ENCODE data around the gene OR2L13. TPM values are rescaled to one million over a fixed set of nuclear protein-coding genes. Genes with fewer than 3 reads are reported as not detected.
"Not testable (repeated sequence)": the region's sequence is repeated elsewhere in the genome, so short reads cannot be mapped to it uniquely, and the experiment has no call there.

The OR2L13 gene, protein sequence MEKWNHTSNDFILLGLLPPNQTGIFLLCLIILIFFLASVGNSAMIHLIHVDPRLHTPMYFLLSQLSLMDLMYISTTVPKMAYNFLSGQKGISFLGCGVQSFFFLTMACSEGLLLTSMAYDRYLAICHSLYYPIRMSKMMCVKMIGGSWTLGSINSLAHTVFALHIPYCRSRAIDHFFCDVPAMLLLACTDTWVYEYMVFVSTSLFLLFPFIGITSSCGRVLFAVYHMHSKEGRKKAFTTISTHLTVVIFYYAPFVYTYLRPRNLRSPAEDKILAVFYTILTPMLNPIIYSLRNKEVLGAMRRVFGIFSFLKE
- total RNA-seq (2014; rRNA removed; shearing (Covaris generic)), result not detected in 2 replicates

DNA sequence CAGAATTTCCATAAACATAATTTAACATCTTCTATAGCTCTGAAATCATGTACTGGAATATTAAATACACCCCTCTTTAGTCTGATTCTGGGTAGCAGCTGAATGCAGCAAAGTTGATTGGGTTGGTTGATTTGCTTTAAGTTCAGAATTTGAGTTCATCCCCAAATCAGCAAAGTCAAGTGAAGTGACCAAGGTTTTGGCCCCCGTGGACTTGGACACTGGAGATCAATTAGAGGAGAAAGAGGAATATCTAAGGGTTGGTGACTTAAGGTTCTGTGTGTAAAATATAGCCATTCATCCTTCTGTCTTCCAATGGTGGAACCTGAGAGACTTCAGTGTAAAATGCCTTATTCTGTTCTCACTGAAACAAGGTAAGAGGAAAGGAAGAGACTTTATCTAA, at the start of gene OR2L13:
Gene OR2L13, plus strand, starts transcription at position 301 of the 400 bp plus-strand sequence. CDS start 4,192 bp downstream, outside the sequence.
- no peak for DNase-seq (ENCODE audit: low spot score)

DNA sequence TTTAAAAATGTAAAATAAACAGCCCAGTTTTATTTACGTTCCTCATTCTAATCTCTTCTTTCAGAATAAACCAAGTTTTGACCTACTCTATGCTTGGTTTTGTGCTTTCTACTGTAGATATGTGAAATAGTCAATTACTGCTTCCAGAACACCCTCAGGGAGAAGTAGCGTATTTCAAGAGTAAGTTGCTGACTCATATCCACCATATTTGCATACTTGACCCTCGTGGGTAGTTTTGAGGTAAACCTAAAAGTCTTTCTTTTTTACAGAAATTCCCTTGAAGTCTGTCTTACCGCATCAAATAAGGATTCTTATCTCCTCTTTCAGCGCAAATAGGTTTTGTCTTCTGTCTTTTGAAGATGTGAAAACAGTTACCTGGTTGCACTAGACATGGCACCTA, 49.8 kb upstream of the OR2L13 start:
- DNase-seq (ENCODE audit: low spot score), result no peak

DNA sequence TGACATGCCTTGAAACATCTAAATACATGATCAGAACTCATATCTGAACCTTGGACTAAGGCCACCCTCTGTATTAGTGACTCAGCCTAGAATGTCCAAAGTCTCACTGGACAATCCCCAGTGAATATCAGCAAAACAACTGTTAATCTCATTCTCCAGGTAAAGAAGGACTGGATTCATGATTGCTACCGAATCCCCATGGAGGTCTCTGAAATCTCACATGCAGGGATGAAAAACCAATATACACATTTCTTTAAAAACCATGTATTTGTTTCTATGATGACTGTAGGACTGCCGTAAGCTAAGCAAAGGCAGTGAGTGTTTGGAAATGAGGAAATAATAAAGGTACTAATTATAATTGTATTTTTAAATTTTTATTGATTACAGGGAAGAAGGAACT, 48.4 kb upstream of the OR2L13 start, which contains the start of gene OR2L3:
Gene OR2L3, plus strand, starts transcription at position 301 of the 400 bp plus-strand sequence. CDS start 13,846 bp downstream, outside the sequence.
- no peak for DNase-seq (ENCODE audit: low spot score)

DNA sequence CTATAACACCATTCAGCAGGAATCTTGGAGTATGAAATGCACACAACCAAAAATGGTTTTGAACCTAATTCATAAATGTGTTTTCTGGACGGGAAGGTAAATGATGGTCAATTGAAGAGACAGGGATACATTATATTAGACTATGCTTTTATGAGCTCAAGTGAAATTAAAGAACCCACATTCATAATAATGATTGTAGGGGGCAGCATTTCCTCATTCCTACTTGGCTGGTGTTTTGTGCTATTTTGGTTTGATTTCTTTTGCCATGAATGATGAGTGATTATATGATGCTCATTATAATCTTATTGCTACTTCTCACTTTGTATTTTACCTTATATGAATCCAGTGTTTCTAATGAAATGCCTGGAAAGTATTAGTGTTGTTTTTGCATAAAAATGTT, 48.0 kb upstream of the OR2L13 start:
- no peak for DNase-seq (ENCODE audit: low spot score)

DNA sequence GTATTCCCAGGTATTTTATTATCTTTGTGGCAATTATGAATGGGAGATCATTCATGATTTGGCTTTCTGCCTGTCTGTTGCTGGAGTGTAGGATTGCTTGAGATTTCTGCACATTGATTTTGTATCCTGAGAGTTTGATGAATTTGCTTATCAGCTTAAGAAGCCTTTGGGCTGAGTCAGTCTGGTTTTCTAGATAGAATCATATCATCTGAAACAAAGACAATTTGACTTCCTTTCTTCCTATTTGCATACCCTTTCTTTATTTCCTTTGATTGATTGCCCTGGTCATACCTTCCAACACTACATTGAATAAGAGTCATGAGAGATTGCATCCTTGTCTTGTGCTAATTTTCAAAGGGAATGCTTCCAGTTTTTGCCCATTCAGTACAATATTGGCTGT, 40.3 kb upstream of the OR2L13 start:
- DNase-seq (ENCODE audit: low spot score), result no peak

DNA sequence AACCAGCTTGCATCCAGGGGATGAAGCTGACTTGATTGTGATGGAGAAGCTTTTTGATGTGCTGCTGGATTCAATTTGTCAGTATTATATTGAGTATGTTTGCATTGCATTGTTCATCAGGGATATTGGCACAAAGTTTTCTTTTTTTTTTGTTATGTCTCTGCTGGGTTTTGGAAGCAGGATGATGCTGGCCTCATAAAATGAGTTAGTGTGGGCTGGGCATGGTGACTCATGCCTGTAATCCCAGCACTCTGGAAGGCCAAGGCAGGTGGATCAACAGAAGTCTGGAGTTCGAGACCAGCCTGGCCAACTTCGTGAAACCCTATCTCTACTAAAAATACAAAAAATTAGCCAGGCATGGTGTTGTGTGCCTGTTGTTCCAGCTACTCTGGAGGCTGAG, 39.7 kb upstream of the OR2L13 start:
- DNase-seq (ENCODE audit: low spot score), result no peak

DNA sequence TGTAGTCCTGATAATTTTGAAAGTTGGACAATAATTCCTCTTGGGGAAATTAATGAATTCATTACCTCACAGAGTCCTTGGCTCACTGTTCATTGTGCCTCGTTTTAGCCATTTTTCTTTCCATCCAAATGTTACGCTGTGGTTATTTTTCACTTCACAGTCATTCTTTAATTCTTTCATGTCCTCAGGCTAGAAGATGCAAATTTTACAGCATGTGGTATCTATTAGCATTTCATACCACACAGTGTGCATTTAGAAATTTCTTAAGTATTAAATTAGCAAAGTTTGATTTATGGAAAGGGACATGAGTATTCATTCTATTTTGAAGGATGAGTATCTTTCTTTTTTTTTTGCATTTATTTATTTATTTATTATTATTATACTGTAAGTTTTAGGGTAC, 29.9 kb upstream of the OR2L13 start:
- no peak for DNase-seq (ENCODE audit: low spot score)

DNA sequence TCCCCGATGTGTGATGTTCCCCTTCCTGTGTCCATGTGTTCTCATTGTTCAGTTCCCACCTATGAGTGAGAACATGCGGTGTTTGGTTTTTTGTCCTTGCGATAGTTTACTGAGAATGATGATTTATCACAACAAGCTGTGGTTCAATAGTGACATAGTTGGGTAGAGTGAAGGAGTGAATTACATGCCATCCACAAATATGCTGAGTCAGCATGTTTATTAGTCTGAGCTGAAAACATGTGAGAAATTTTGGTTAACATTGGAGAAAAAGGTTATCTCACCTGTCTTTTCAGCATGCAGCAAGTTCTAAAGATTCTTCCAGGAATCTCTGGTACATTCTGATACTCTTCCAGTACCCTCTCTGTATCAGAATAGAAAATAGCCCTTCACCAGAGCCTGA, 29.4 kb upstream of the OR2L13 start:
- DNase-seq (ENCODE audit: low spot score), result no peak

DNA sequence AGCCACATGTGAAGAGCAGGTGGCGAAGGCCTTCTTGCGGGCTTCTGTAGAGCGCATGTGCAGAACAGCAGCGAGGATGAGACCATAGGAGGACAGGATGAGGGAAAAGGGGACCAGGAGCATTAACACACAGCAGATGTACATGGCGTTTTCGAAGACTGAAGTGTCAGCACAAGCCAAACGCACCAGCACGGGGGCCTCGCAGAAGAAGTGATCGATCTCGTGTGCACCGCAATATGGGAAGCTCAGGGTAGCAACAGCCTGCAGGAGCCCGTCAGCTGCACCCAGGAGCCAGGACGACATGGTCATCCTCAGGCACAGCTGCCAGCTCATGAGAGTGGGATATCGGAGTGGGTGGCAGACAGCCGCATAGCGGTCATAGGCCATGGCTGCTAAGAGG, 11.1 kb upstream of the OR2L13 start:
- DNase-seq (ENCODE audit: low spot score), result not testable (repeated sequence)

DNA sequence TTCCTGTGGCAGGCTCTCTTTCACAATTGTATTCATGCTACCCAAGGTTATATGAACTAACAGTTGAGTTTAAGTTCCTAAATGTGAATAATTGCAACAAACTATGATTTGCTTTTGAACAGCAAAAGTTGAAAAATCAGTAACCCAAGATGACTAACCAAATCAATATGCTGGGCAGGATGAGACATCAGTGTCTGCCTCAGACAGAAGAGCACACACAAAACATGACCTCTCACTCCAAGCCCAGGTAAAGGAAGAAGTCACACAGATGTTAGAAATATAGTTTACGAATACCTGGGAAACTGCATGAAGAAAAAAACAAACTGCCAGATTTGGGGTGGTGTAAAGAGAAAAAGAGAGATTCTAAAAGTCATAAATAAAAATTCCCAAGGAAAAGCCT, 3.5 kb downstream of the OR2L13 start:
- no peak for DNase-seq (ENCODE audit: low spot score)

DNA sequence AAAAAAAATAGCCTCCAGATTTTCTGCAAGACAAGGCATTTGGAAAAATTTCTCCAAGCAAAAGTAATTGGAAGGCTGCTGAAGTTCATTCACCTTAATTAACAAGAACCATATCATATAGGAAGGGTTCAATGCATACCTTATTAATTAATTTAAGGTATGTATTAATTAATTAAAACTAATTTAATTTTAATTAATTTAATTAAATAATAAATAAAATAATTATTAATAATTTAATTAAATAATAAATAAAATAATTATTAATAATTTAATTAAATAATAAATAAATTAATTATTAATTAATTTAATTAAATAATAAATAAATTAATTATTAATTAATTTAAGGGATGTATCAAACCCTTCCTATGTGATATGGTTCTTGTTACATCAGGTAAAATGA, 7.9 kb downstream of the OR2L13 start:
- no peak for DNase-seq (ENCODE audit: low spot score)

DNA sequence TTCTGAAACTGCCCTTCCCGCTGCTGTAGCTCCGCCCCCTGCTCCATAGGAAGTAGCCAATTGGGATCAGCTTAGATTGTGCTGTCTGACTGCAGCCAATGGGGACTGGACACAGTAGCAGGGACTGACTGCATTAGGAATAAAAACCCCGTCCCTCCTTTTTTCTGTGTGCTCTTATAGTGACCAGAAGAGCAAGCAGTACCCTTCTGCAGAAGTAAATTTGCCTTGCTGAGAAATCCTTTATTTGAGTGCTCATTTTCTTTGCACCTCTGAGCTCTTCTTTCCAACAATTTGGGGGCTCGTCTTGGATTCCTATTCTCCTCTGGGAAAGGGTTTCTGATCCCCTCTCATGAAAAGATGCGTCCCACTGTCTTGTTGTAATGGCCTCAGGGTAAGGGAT, 16.2 kb downstream of the OR2L13 start:
- no peak for DNase-seq (ENCODE audit: low spot score)

DNA sequence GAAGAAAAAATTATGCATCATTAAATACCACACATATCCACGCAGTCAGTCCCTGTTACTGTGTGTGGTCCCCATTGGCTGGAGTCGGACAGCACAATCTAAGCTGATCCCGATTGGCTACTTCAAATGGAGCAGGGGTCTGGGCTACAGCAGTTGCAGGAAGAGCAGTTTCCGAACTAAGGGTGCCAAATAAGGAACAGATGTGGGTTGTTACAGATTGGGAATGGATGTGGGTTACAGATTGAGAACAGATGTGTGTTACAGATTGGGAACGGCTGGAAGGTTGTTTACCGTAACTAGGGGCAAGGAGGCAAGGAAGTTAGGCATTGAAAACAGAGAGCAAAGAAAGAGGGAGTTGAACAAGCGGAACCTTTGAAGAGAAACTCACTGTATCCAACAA, 19.9 kb downstream of the OR2L13 start:
- DNase-seq (ENCODE audit: low spot score), result no peak

DNA sequence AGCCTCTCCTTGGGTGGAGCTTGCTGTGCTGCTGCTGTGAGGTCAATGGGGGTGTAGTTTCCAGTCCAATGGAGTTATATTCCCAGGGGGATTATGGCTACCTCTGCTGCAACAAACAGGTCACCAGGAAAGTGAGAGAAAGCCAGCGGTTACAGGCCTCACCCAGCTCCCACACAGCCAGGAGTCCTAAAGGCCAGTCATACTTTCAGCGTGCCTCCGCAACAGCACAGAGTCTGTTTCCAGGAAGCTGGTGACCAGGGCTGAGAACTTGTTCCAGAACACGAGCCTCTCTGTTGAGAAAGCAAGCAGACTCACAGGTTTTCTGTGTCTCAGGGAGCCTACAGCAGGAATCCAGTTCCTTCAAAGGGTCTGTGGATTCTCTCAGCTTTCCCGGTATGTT, 32.7 kb downstream of the OR2L13 start:
- DNase-seq (ENCODE audit: low spot score), result no peak

DNA sequence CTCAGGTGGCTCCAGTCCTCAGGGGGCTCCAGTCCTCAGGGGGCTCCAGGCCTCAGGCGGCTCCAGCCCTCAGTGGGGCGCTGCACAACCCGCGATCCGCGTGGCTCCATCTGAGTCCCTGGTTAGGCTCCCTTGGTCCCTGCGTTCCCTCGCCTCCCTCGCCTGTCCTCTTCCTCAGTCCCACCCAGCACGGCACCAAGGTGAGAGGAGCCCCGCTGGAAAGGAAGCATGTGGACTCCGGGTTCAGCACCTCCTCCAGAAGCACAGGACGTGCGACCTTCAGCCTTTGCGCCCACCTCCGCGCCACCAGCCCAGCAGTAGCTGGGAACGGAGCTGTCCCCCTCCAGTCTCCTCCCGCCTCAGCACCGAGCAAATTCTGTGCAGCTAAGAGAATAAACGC, 41.8 kb downstream of the OR2L13 start:
- no peak for DNase-seq (ENCODE audit: low spot score)

DNA sequence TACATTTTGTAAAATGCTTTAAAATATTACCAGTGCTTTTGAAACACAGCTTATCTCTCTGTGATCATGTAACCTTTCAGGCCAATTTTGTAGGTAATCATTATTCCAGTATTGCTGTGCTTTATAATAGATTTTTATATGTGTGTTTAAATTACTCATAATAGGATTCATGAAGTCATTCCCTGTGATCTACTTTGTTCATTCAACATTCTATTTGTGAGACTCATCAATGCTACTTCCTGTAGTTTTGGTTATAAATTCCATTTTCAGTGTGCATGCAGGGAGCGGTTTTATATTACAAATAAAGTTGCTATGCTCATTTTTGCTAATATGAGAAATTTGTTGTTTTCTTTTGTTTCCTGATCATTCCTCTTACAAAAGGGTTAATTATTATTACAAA, 45.9 kb downstream of the OR2L13 start:
- DNase-seq (ENCODE audit: low spot score), result no peak

DNA sequence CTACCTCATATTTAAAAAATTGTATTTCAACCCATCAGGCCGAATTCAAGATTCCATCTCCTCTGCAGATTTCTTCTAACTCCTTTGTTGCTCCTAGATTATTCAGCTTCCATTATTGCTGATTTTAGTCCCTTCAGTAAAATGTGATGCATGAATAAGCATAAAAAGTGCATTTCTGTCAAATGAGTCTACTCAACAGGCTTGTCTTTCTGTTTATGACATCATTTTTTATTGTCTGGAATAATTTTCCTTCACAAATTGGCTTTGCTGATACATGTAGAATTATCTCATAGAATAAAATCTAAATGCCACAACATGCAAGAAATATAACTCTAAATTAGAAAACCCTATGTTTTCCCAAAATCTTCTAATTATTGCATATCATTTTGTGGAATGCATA, 48.3 kb downstream of the OR2L13 start:
- no peak for DNase-seq (ENCODE audit: low spot score)

DNA sequence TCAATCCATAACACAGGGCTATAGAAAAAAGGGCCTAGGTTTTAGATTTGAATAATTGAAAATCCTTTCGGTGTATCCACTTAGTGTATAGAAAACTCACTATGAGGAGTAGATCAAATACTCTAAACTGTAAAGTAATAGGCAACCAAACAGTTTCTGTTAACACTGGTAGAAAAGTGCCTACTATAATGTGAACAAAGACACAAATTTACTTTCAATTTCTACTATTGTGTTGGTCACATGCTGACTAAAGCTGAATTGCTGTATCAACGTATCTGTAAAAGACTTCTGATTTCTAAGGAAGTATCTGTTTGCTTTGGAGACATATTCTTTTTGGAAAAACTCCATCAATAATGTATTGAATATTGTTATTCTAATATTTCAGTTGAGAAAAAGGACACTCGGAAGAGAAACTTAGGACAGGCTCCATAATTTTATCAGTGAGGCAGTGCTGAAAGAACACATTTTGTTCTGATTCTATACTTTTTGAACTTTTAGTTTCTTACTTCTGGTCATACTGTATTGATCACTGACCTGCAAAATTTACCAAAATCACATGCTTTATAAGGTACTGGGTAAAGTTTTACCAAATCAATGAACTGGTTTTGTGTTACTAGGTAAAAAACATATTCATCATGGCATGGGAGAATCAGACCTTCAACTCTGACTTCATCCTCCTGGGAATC, 49.7 kb downstream of the OR2L13 start, which contains the start of gene OR2M5:
Gene OR2M5, plus strand, starts transcription at position 636 of the 686 bp plus-strand sequence. Its CDS starts 0 bp downstream, at position 636.
- DNase-seq (ENCODE audit: low spot score), result no peak

Small RNA genes within 50 kb of the gene (small RNA-seq; reads per million reads assigned to genes)
- gene RF00019, result not detected

Other genes starting within 250 kb of the OR2L13 start
- not detected in 2 replicates for gene TRIM58, start 238.0 kb upstream of the OR2L13 start, total RNA-seq (2014; rRNA removed; shearing (Covaris generic))
- gene OR2W3, start 199.6 kb upstream of the OR2L13 start, total RNA-seq (2014; rRNA removed; shearing (Covaris generic)), result not detected in 2 replicates
- not detected in 2 replicates for gene OR2T8, start 174.9 kb upstream of the OR2L13 start, total RNA-seq (2014; rRNA removed; shearing (Covaris generic))
- gene OR2AJ1, start 170.3 kb upstream of the OR2L13 start, total RNA-seq (2014; rRNA removed; shearing (Covaris generic)), result not detected in 2 replicates
- not detected in 2 replicates for gene OR2L8, start 146.3 kb upstream of the OR2L13 start, total RNA-seq (2014; rRNA removed; shearing (Covaris generic))
- not detected in 2 replicates for gene OR2AK2, start 130.0 kb upstream of the OR2L13 start, total RNA-seq (2014; rRNA removed; shearing (Covaris generic))
- not detected in 2 replicates for gene OR2L5, start 81.5 kb upstream of the OR2L13 start, total RNA-seq (2014; rRNA removed; shearing (Covaris generic))
- gene OR2L2, start 65.1 kb upstream of the OR2L13 start, total RNA-seq (2014; rRNA removed; shearing (Covaris generic)), result not detected in 2 replicates
- not detected in 2 replicates for gene OR2L3, start 48.3 kb upstream of the OR2L13 start, total RNA-seq (2014; rRNA removed; shearing (Covaris generic))
- gene OR2M5, start 50.0 kb downstream of the OR2L13 start, total RNA-seq (2014; rRNA removed; shearing (Covaris generic)), result not detected in 2 replicates
- gene OR2M2, start 79.6 kb downstream of the OR2L13 start, total RNA-seq (2014; rRNA removed; shearing (Covaris generic)), result not detected in 2 replicates
- not detected in 2 replicates for gene OR2M3, start 102.1 kb downstream of the OR2L13 start, total RNA-seq (2014; rRNA removed; shearing (Covaris generic))
- not detected in 2 replicates for gene OR2M4, start 136.2 kb downstream of the OR2L13 start, total RNA-seq (2014; rRNA removed; shearing (Covaris generic))
- not detected in 2 replicates for gene OR2T33, start 182.8 kb downstream of the OR2L13 start, total RNA-seq (2014; rRNA removed; shearing (Covaris generic))
- not detected in 2 replicates for gene OR2T12, start 208.2 kb downstream of the OR2L13 start, total RNA-seq (2014; rRNA removed; shearing (Covaris generic))
- gene OR2M7, start 229.4 kb downstream of the OR2L13 start, total RNA-seq (2014; rRNA removed; shearing (Covaris generic)), result not detected in 2 replicates